ENCODE results near the gene ZNF32. TPM values are rescaled to one million over a fixed set of nuclear protein-coding genes. Genes with fewer than 3 reads are reported as not detected.
A peak's percentile ranks its signal among the peaks of the same experiment; 100 is the strongest.

Gene ZNF32
- total and polyA plus RNA-seq, 2 of the 8 experiments (the other 6 are each of a cell fraction or from before 2014, with no cell fraction given), result 17.2 to 22.5 TPM

GRCh38 chr10:43647576-43647975, 1.1 kb downstream of the ZNF32 start:
- DNase-seq (ENCODE audit: low read depth in 1 of 2, low spot score in 2 of 2), result no peak
- Histone ChIP-seq H3K56ac (replicated peaks; ENCODE audit: insufficient read length, low read depth, low read length) (no peak overlapping the region), H3K79me1 (ENCODE audit: low read depth, low read length) (no peaks in the 10 kb centered on the region), H2BK5ac (ENCODE audit: low read depth, low read length) (no peak overlapping the region), H4K20me1 (replicated peaks in 1 of 2; ENCODE audit: control insufficient read depth in 1 of 2, insufficient read depth in 2 of 2, low read length in 2 of 2) (no peaks in the 10 kb centered on the region), H2BK20ac (ENCODE audit: low read length) (no peak overlapping the region), H3K14ac (ENCODE audit: insufficient read length) (no peak overlapping the region), H3K9me3 (ENCODE audit: insufficient read depth in 2 of 2, low read depth in 1 of 2, low read length in 1 of 2) (peaks cover 39 to 44% of the 10 kb centered on the region in 2 experiments), H3K4me3 (ENCODE audit: extremely low read depth in 1 of 4, insufficient read depth in 2 of 4, low read depth in 3 of 4, low read length in 4 of 4) (peak overlapping the region in 2 of 4 experiments; percentile 52 to 67; a peak in 3 of 8 replicates), H3K4me1 (replicated peaks in 1 of 4; ENCODE audit: control insufficient read depth in 3 of 4, insufficient read depth in 4 of 4, low read length in 3 of 4) (peaks cover 0 to 4% (median 0%) of the 10 kb centered on the region in 4 experiments; a peak in 2 of 7 replicates), H3K27me3 (replicated peaks in 1 of 4; ENCODE audit: control insufficient read depth in 3 of 4, extremely low read depth in 1 of 4, insufficient read depth in 3 of 4, low read length in 3 of 4) (peaks cover 2 to 23% (median 17%) of the 10 kb centered on the region in 4 experiments), H2BK12ac (ENCODE audit: low read depth, low read length) (no peak overlapping the region), H3K4ac (replicated peaks; ENCODE audit: insufficient read length, low read depth, low read length) (no peak overlapping the region), H4K91ac (replicated peaks; ENCODE audit: insufficient read length, low read length) (no peak overlapping the region), H2AK5ac (ENCODE audit: low read depth, low read length) (no peak overlapping the region), H4K5ac (ENCODE audit: insufficient read length, low read depth, low read length) (no peak overlapping the region), H2BK15ac (ENCODE audit: low read length) (no peak overlapping the region), H3K4me2 (ENCODE audit: insufficient read depth in 1 of 2, low read depth in 2 of 2, low read length in 2 of 2) (peak overlapping the region; percentile 77 to 82; a peak in 3 of 4 replicates), H3K36me3 (ENCODE audit: control insufficient read depth in 2 of 4, insufficient read depth in 4 of 4, low read length in 3 of 4) (peaks cover 4 to 36% (median 27%) of the 10 kb centered on the region in 4 experiments), H3K23me2 (ENCODE audit: low read depth, low read length) (peaks cover 10% of the 10 kb centered on the region), H3K18ac (ENCODE audit: extremely low read depth, low read length) (no peak overlapping the region), H3K9ac (replicated peaks in 1 of 4; ENCODE audit: extremely low read depth in 1 of 4, low read depth in 3 of 4, low read length in 3 of 4) (no peak overlapping the region), H3K23ac (ENCODE audit: insufficient read length) (no peak overlapping the region), H4K8ac (ENCODE audit: extremely low read depth, insufficient read depth, low read length) (no peak overlapping the region), H3K27ac (ENCODE audit: low read depth, low read length) (no peak overlapping the region), H3K79me2 (ENCODE audit: control insufficient read depth in 1 of 2, insufficient read depth in 2 of 2, low read length in 2 of 2) (no peaks in the 10 kb centered on the region), H2AFZ (ENCODE audit: low read length) (no peak overlapping the region), H2BK120ac (replicated peaks; ENCODE audit: low read depth, low read length) (no peak overlapping the region)
- 90% methylated on average over 6 of the region's 6 CpGs; no CpG with 5 or more reads in 1 of the 2 experiments for WGBS, 2 experiments (ENCODE audit: extremely low coverage in 1 of 2, insufficient coverage in 1 of 2, insufficient read length in 1 of 2, insufficient replicate concordance in 2 of 2, low coverage in 1 of 2, low lambda C conversion rate in 2 of 2, missing lambda C conversion rate in 1 of 2)
- POLR2A ChIA-PET (ENCODE audit: partially characterized antibody), result interaction anchor here (0.6 to 1.2 kb wide), 2 partner anchors 41 to 712 kb away, joined by 3 to 4 read pairs; no protein-coding TSS in a partner anchor
- no peak for FAIRE-seq
- CTCF ChIA-PET (ENCODE audit: partially characterized antibody), result interaction anchor here (0.8 to 1.3 kb wide), 3 partner anchors 15 to 240 kb away, joined by 3 to 5 read pairs (median 4); no protein-coding TSS in a partner anchor
- TF ChIP-seq TCF12 (IDR thresholded peaks at IDR 0.05; ENCODE audit: low read depth, low read length), result no peak
- TF ChIP-seq GABPA (IDR thresholded peaks at IDR 0.05; ENCODE audit: borderline replicate concordance, insufficient read depth, low read length), result no peak
